ENCODE results near the gene CNOT6.

CNOT6 gene

GRCh38 chr5:180491496-180491895 is 2.7 kb upstream of the CNOT6 start:
- Histone ChIP-seq H3K4me1 (ENCODE audit: insufficient read depth, low read length, severe bottlenecking) (peaks cover 23% of the 10 kb centered on the region), H3K27me3 (ENCODE audit: insufficient read depth, low read length) (no peaks in the 10 kb centered on the region), H4K20me1 (ENCODE audit: insufficient read depth, low read length) (no peaks in the 10 kb centered on the region), H2AFZ (ENCODE audit: low read length) (no peak overlapping the region), H3K79me2 (ENCODE audit: insufficient read depth, low read length) (peaks cover 17% of the 10 kb centered on the region), H3K9ac (ENCODE audit: low read length) (no peak overlapping the region), H3K9me3 (ENCODE audit: low read length) (no peaks in the 10 kb centered on the region), H3K27ac (ENCODE audit: low read depth, low read length, poor library complexity, severe bottlenecking) (no peak overlapping the region), H3F3A (ENCODE audit: insufficient read depth, low read length) (no peaks in the 10 kb centered on the region), H3K36me3 (ENCODE audit: insufficient read depth, low read length) (peaks cover 9% of the 10 kb centered on the region), H3K4me3 (ENCODE audit: low read depth, low read length, poor library complexity, severe bottlenecking) (no peak overlapping the region), H3K9me2 (ENCODE audit: low read depth, low read length) (no peaks in the 10 kb centered on the region), H3K4me2 (ENCODE audit: low read length) (no peak overlapping the region)
- TF ChIP-seq CTCF (IDR thresholded peaks at IDR 0.05; ENCODE audit: low read length) (no peak), EZH2 (IDR thresholded peaks at IDR 0.05; ENCODE audit: borderline replicate concordance, low read length) (no peak)

GRCh38 chr5:180492226-180492903 is 1.8 kb upstream of the CNOT6 start:
- H3K36me3 ChIP-seq (ENCODE audit: insufficient read depth, low read length): peaks cover 18% of the 10 kb centered on the region
- H3K9me2 ChIP-seq (ENCODE audit: low read depth, low read length): no peaks in the 10 kb centered on the region
- no peak overlapping the region for H3K4me3 ChIP-seq (ENCODE audit: low read depth, low read length, poor library complexity, severe bottlenecking)
- H2AFZ ChIP-seq (ENCODE audit: low read length): no peak overlapping the region
- H3K27me3 ChIP-seq (ENCODE audit: insufficient read depth, low read length): no peaks in the 10 kb centered on the region
- H3K9ac ChIP-seq (ENCODE audit: low read length): no peak overlapping the region
- H3K27ac ChIP-seq (ENCODE audit: low read depth, low read length, poor library complexity, severe bottlenecking): no peak overlapping the region
- H3K9me3 ChIP-seq (ENCODE audit: low read length): no peaks in the 10 kb centered on the region
- H3K4me1 ChIP-seq (ENCODE audit: insufficient read depth, low read length, severe bottlenecking): peaks cover 26% of the 10 kb centered on the region
- no peaks in the 10 kb centered on the region for H4K20me1 ChIP-seq (ENCODE audit: insufficient read depth, low read length)
- H3F3A ChIP-seq (ENCODE audit: insufficient read depth, low read length): no peaks in the 10 kb centered on the region
- no peak overlapping the region for H3K4me2 ChIP-seq (ENCODE audit: low read length)
- TF ChIP-seq CTCF (IDR thresholded peaks at IDR 0.05; ENCODE audit: low read length): no peak
- no peak for TF ChIP-seq EZH2 (IDR thresholded peaks at IDR 0.05; ENCODE audit: borderline replicate concordance, low read length)
- H3K79me2 ChIP-seq (ENCODE audit: insufficient read depth, low read length): peaks cover 26% of the 10 kb centered on the region

GRCh38 chr5:180494510-180495181 is 467 bp downstream of the CNOT6 start:
- Histone ChIP-seq H3K79me2 (ENCODE audit: insufficient read depth, low read length) (peaks cover 38% of the 10 kb centered on the region), H3K4me3 (ENCODE audit: low read depth, low read length, poor library complexity, severe bottlenecking) (peak overlapping the region; percentile 95), H3K27me3 (ENCODE audit: insufficient read depth, low read length) (no peaks in the 10 kb centered on the region), H2AFZ (ENCODE audit: low read length) (no peak overlapping the region), H3K9me3 (ENCODE audit: low read length) (no peaks in the 10 kb centered on the region), H3K27ac (ENCODE audit: low read depth, low read length, poor library complexity, severe bottlenecking) (peak overlapping the region; percentile 46), H3K4me2 (ENCODE audit: low read length) (peak overlapping the region; percentile 73), H3K9me2 (ENCODE audit: low read depth, low read length) (no peaks in the 10 kb centered on the region), H3K36me3 (ENCODE audit: insufficient read depth, low read length) (peaks cover 33% of the 10 kb centered on the region), H3K9ac (ENCODE audit: low read length) (peak overlapping the region; percentile 98), H3K4me1 (ENCODE audit: insufficient read depth, low read length, severe bottlenecking) (peaks cover 26% of the 10 kb centered on the region), H3F3A (ENCODE audit: insufficient read depth, low read length) (no peaks in the 10 kb centered on the region), H4K20me1 (ENCODE audit: insufficient read depth, low read length) (no peaks in the 10 kb centered on the region)
- no peak for TF ChIP-seq EZH2 (IDR thresholded peaks at IDR 0.05; ENCODE audit: borderline replicate concordance, low read length)
- TF ChIP-seq CTCF (IDR thresholded peaks at IDR 0.05; ENCODE audit: low read length): no peak

Data from OCI-LY1 (cell line).